Activated CD4-positive, alpha-beta T cell treated with anti-CD3 and anti-CD28 coated beads, Interleukin-2, amount 50 U/mL, for 48 hours (primary cell): ENCODE measurements around the gene MTA1.

ENCODE experiments used
- DNase-seq, 2 experiments: peaks; one replicate each; pipeline ENCODE4 v3.0.0-alpha.2; 2020

The MTA1 gene

DNA sequence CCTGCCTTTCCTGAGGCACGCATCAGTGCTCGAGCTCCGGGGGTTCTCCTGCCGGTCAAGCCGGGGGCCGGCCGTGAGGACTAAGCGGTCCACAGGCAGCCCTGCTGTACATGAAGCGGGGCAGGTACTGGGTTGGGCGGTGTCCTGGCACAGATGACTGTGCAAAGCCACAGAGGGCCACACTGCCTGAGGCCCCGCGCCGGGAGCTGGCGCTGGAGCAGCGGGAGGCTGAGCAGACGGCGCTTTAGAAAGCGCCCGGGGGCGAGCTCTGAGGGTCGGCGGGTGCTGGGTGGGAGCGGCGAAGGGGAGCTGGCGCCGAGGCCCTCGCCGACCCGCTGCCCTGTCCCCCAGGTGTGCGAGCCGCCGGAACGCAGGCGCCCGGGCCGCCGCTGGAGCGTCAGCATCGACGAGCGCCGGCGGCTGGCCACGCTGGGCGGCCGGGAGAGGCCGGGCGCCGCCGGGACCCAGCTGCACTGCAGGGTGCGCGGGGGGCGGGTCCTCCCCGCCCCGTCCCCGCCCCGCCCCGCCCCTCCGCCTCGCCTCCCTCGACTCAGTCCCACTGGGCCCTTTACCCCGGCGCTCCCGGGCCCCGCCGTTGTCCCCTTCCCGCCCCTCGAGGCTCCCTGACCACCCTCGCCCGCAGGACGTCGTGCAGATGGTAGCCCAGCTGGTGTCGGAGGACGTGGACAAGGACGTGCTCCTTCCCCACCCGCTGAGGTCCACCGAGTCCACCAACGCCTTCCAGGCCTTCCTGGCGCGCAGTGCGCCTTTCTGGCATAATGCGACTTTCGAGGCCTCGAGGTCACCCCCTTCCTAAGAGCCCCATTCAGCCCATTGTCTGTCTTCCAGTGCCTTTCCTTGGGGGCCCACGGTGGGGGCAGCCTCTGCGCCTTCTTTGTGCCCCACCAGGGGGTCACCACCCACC, 8.3 kb upstream of the MTA1 start:
- no peak for DNase-seq

DNA sequence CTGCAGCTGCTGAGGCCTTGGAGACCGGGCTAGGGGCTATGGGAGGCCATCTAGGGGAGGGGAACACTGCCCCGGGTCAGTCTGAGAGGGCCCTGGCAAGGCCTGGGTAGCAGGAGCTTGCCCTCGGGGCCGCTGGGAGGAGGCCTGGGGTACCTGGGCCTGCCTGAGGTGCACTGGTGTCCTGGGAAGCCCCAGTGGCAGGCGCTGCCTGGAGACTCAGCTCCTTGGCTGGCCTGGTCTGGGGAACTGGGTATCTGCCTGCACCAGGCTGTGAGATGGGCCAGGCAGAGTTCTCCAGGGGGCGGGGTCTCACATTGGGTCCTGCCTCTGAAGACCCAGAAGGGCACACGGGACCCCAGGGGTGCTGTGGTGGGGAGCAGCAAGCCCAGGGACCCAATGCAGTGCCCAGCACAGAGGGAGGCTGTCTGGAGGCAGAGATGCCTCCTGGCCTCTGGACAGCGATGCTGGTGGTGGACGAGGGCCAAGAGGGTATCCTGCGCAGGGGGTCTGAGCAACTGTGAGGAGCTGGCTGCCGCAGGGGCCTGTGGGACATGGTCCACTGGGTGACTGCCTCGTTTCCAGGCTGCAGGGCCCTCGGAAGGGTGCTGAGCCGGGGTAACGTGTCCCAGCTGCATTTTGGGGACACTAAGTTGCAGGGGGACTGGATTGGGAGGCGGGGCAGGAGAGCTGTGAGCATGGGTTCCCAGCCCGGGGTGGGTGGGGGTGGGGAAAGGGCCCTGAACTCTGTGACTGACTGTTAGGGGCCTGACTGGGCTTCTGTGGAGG, 7.4 kb upstream of the MTA1 start:
- DNase-seq, result no peak

DNA sequence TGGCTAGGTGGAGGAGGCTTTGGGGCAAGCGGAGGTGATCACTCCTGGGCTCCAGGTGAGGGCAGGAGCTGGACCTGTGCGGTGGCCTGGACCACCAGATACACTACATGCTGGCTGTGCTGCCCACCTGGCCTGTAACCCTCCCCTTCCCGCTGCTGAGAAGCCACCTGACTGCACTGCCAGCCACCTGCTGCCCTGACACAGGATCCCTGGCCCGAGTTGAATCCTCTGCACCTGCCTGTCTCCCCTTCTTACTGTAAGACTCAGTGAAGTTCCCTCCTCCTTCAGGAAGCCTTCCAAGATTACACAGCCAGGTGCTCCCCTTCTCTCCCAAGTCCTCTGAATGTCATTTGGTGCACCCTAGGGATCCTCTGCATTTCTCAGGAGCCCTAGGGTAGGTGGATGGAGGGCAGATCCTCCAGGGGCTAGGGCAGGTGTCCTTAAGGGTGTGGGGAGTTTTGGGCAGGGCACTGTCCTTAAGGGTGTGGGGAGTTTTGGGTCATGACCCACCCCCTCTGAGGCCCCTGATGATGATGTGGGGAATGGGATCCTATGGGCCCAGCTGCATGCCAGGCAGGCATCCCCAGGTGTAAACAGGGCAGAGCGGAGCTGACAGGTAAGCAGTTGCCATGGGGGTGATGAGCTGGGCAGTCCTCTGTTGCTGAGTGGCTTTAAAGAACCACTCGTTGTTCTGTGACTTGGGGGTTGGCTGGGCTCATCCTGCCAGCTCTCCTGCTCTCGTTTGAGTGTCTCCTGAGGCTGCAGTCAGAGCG, 6.7 kb upstream of the MTA1 start:
- no peak for DNase-seq

DNA sequence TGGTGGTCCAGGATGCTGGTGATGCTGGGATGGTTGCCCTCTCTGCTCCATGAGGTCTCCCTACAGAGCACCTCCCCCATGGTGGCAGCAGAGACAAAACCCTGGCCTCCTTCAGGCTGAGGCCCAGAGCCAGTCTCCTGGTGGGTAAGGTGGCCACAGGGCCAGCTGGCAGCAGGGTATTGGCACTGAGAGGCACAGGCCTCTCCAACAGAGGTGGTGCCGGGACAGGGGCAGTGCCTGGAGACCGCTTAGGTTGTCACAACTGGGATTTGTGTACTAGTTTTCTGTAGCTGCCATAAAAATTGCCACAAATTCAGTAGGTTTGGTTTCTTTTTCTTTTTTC, 6.1 kb upstream of the MTA1 start:
- no peak for DNase-seq

DNA sequence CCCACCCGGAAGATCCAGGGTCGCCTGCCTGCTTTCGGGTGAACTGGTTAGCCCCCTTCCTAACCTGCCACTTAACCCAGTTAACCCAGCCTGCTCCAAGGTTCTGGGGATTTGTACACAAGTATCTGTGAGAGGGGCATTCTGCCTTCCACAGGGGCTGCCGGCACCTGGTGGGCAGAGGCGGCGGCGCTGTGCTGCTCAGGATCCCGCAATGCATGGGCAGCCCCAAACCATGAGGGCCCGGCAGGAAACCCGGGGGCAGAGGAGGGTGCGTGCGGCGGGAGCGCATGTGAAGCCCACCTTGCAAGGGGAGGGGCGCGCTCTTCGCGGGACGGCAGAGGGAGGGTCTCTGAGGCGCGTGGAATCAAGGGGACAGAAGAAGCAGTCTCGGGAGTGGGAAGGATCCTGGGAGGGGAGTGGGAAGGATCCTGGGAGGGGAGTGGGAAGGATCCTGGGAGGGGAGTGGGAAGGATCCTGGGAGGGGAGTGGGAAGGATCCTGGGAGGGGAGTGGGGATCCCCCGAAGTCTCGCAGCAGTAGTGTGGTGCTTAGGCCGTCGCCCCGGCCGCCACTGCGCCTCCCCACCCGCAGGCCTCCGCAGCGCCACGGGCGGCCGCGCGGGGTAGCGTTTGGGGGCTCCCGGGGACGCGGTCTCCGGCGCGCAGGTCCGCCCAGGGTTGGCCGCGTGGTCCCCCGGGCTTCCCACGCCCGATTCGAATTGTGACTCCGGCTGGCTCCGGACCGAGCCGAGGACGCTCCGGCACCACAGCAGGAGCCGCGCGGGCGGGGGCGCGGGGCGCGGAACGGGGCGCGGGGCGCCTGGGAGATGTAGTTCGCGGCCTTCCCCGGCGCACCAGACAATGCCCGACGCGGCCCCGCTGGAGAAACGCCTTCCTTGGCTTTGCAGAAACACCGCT, 4.9 kb upstream of the MTA1 start:
- DNase-seq, result peak; percentile 66 to 70

DNA sequence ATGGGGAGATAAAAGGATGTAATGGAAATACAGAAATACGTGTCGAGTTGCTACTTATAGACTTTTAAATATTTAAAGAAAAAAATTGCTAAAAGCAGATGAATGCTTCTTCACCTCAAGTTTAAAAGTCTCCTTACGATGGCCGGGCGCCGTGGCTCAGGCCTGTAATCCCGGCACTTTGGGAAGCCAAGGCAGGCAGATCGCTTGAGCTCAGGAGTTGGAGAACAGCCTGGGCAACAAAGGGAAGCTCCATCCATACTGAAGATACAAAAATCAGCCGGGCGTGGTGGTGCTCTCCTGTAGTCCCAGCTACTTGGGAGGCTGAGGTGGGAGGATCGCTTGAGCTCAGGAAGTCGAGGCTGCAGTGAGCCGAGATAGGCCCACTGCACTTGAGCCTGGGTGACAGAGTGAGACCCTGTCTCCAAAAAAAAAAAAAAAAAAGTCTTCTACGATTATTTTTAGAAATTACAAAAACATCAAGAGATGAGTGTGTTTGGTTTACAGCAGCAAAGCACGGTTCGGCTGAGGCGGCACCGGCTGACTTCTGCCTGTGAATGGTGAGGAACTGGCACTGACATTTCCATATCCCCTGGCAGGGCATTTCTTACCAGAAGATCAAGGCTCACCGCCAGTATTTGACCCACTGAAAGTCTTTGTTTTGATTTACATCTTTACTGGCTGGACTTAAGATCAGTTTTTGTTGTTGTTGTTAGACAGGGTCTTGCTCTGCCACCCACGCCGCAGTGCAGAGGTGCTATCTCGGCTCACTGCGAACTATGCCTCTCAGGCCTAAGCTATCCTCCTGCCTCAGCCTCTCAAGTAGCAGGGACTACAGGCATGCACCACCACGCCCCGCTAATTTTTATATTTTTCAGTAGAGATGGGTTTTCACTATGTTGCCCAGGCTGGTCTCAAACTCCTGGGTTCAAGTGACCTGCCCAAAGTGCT, 3.9 kb upstream of the MTA1 start:
- no peak for DNase-seq

DNA sequence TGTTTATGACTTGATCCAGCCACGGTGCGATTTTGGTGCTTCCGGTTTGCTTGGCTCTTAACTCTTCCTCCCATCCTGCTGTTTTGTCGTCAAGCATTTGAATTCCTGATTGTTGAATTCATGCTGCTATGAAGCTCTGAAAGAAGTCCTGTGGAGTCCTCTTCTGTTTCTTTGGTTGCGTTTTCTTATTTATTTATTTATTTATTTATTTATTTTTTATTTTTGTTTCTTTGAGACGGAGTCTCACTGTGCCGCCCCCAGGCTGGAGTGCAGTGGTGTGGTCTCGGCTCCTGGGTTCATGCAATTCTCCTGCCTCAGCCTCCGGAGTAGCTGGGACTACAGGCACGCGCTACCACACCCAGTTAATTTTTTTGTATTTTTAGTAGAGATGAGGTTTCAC, 3.0 kb upstream of the MTA1 start:
- no peak for DNase-seq

DNA sequence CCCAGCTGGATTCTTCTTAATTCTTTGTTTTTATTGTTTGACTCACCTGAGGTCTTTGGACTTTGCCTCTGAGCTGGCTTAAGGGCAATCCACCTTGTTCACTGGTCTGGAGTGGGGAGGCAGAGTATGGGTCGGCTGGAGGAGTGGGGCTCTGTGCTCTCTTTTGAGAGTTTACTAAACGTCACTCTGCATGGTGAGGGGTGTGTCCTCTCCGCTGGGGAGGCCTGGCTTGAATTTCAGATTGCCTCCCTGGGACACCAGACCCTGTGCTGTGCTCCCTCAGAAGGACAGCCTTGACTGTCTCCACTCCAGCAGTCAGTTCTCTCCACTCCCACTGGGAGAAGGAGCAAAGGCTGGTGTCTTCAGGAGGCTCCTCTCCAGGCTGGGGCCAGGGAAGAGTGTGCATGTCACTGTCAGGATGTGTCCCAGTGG, 1.9 kb upstream of the MTA1 start:
- no peak for DNase-seq

DNA sequence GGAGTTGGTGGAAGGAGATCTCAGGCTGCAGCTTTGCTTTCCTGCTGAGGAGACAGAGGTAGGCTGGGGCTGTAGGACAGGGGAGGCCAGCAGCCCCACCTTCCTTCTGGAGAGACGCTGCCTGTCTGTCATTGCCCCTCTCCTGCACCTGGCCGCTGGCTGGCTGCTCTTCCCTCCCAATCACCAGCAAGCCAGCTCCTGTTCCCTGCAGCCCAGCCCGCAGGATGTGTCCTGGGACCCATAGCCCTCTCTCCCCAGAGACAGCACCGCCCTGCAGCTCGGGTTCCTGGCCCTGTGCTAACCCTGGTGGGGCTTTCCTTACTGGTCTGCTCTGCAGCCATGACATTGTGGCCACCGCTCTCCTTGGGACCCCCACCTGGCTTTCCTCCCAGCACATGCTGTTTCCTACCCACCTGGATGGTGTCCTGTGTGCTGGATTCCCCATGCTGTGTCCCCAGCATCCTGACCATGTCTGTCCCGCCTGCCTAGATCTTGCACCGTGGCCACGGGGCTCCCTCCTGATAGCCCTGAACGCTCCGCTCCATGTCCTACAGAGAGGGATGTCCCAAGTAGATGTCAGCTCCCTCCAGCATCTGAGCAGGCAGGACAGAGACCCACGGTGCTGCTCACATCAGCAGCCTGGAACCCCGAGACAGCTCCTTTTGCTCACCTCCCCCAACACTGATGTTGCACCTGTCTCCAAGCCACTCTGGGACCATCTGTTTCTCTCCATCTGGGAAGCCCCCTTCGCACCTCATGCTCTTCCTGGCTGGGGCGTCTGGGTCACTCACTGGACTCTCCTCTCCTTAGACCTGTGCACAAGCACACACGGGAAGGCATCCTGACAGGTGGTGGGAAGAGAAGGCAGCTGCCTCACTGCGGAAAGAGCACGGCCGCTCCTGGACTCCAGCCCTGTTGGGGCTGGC, 1.1 kb upstream of the MTA1 start:
- no peak for DNase-seq

DNA sequence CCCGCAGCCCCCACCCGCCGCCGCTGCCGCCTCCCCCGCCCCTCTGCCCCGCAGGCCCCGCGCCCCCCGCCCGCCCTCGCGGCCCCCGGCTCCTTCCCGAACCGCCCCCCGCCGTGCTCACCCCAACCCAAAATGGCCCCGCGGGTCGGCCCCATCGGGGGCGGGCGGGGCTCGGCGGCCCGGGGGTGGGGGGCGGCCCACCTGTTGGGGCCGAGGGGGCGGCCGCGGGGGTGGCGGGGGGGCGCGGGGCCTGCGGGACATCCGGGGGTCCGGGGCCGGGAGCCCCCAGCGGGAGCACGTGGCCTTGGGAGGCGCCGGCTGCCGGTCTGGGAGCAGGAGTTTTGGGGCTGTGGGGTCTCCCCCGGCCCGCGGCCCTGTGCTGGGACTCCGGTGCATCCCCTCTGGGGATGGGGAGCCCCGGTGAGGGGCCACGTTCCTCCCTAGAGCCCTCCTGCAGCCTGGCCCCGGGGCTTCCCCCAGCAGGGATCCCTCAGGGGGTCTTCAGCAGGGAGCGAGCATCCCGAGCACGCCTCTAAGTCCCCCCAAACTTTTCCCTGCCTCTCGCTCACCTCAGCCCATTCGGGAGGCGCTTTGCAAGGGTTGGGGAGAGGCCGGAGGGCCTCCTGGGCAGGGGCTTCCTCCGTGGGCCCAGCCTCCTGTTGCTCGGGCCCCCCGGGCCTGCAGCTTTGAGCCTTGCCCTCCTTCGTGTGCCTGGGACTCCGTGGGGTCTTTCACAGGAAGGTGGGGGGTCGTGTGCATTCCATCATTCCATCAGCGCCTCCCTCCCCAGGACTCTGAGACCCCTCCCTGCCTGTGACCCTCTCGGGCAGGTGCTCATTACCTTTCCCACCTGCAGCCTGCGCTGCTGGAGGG, 710 bp downstream of the MTA1 start:
- DNase-seq, result no peak

DNA sequence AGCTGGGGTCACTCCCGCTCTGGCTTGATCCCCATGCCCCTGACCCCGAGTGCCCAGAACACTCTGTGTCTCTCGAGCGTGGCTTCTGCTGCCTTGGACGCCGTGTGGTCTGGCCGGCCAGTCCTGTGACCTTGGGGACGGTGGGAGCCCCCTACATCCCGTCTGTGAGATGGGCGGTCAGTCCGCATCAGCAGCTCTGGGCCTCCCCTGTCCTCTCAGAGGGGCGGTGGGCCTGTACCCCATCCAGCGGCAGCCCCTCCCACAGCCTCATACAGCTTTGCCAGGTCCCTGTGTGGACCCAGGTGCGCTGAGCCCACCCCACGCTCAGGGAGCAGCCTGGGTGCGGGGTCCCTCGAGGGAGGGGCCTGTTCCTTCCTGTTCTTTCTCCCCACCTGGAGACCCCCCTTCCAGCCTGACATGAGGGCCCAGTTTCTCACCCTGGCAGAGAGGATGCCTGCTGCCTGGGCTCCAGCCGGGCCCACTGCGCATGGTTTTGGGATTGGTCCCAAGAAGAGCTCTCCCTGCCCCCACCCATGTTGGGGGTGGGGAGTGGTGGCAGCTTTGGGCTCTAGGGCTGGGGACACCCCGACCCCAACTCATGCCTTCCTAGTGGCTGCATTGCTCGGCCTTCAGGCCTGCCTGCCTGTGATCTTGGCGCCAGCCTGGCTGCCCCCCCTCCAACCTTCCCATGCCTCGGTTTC, 1.5 kb downstream of the MTA1 start:
- no peak for DNase-seq

DNA sequence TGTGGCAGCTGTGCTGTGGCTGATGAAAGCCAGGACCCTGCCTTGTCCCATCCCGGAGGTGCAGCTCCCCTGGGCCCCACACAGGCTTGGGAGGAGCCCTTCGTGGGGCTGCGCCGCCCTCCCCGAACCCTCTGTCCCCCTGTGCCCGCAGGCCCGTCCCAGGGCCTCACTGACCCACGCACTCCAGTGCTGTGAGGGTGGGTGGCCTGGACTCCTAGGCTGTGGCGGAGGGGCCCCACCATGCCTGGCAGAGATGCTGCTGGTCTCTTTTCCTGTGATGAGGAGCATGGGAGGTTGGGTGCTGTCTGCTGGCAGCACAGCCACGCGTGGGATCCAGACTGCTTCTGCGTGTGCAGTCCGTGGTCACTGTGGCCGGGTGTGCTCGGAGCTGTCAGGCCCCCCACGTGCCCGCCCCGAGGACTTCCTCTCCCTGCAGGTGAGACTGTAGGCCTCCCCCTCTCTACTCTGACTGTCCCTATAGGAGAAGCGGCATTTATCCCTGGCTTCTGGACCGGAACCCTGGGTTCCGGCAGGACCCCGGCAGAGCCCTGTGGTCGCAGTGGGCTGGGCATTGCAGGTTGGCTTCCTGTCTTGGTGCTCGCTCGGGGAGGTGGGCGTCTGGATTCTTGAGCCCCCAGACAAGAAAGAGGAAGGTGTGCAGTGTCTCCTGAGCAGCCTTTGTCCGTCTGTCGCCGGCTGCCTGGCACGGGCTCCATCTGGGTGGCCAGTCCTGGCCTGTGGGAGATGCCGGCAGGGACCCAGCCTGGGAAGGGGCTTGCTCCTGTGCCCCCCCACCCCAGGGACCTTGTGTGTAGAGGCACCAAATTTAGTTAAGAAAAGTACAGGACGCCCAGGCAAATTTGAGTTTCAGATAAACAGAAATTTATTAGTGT, 2.3 kb downstream of the MTA1 start:
- DNase-seq, result no peak

DNA sequence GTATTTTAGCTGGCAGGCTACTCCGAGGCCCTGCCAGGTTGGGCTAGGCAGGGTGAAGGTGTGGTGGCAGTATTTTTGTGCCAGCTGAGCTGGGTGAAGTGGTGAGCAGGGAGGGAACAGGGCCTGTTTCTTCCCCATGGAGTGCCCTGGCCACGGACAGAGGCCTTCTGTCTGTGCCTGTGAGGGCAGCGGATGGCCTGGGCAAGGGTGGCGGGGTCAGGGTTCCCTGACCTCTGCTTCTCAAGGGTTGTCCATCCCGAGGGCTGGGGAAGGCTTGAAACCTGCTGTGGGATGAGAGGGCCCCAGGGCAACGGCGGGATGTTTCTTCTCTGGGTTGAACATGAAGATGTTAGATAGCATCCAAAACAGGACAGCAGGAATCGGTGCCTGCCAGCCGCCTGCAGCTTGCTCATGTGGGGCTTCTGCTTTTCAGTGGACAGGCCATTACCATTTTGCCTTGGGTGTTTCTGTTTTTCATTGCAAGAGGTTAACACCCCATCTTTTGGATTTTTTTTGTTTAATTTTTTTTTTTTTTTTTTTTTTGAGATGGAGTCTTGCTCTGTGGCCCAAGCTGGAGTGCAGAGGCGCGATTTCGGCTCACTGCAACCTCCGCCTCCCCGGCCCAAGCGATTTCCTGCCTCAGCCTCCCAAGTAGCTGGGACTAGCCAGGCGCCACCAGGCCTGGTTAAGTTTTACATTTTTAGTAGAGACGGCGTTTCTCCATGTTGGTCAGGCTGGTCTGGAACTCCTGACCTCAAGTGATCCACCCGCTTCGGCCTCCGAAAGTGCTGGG, 3.3 kb downstream of the MTA1 start:
- no peak for DNase-seq

DNA sequence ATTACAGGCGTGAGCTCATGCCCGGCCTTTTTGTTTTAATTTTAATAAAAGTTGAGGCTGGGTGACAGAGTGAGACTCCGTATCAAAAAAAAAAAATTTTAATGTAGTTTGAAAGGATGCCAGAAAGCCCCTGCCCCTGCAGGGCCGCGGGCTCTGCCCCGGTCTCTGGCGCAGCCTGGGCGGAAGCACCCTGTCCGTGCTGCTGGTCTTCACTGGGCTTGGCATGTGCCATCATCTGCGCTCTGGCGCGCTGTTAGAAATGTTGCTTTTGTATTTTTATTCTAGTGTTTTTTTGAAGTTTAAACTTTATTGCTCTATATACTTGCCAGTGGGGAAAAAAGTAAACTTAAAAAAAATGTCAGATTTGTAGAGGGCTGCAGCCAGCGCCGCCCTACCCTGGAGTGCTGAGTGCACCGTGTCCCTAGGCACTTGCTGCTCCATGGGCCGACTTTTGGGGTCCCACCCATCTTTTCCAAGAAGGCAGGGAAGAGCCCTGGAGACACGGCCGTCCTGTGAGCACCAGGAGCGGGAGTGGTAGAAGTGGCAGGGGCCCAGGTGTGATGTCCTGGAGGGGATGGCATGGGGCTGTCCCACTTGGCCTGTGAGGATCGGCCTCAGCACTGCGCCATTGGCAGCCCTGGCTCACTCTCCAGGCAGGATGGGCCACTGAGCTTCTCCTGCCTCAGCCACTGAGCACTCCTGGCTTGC, 4.0 kb downstream of the MTA1 start:
- no peak for DNase-seq

DNA sequence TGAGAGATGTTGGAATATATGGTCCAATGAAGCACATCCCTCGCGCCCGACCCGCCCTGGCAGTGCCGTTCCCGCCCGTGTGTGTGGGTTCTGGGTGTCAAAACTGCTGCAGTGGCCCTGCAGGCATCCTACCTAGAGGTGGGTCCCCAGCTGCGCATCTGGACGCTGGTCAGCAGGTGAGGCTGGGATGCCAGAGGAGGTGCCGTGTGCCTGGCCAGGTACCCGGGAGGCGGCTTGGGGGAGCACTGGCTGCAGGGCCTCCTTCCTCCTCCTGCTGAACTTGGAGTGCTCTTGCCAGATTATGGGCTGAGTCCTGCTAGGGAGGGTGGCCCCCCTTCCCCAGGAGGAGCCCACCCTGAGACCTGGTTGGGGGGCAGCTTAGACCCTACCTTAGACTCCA, 5.2 kb downstream of the MTA1 start:
- no peak for DNase-seq

DNA sequence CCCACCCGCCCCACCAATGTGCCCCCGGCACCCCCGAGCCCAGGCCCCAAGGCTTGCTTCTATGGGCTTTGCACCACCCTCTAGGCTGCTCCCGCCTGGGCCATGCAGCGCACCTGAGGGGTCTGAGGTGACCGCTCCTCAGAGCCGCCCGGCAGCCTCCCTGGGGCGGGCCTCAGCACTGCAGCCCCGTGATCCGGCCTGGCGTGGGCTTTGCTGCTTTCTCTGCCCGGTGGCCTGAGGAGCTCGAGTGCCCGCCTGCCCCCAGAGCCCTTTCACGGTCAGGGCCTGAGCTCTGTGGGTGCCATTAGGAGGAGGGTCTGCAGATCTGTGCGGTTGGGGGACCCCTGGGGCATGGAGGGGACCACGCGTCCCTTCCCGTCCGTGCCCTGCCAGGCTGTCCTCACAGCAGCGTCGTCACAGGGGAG, 6.2 kb downstream of the MTA1 start:
- no peak for DNase-seq
